Measurements from ENCODE around the gene GRIK4.

Gene GRIK4

GRCh38 chr11:120547811-120548681 is 36.5 kb downstream of the GRIK4 start:
- Histone ChIP-seq H3K4me3 (ENCODE audit: low read length) (no peak overlapping the region), H3K4me1 (ENCODE audit: control insufficient read depth, insufficient read depth, low read length) (peaks cover 7% of the 10 kb centered on the region), H3K27me3 (ENCODE audit: control insufficient read depth, insufficient read depth, low read length) (no peaks in the 10 kb centered on the region), H3K36me3 (ENCODE audit: control insufficient read depth, insufficient read depth, low read length) (no peaks in the 10 kb centered on the region), H3K9me3 (ENCODE audit: control insufficient read depth, low read length) (no peaks in the 10 kb centered on the region), H3K9ac (ENCODE audit: low read length) (no peak overlapping the region)

- no peak overlapping the region for H3K9ac ChIP-seq (ENCODE audit: low read length)
These were observed 37.2 kb downstream of the GRIK4 start for GRCh38 chr11:120548682-120549209.

GRCh38 chr11:120549346-120549745 is 37.8 kb downstream of the GRIK4 start:
- Histone ChIP-seq H3K36me3 (ENCODE audit: control insufficient read depth, insufficient read depth, low read length) (no peaks in the 10 kb centered on the region), H3K4me3 (ENCODE audit: low read length) (no peak overlapping the region), H3K27me3 (ENCODE audit: control insufficient read depth, insufficient read depth, low read length) (no peaks in the 10 kb centered on the region), H3K9ac (ENCODE audit: low read length) (no peak overlapping the region), H3K4me1 (ENCODE audit: control insufficient read depth, insufficient read depth, low read length) (peaks cover 7% of the 10 kb centered on the region), H3K9me3 (ENCODE audit: control insufficient read depth, low read length) (no peaks in the 10 kb centered on the region)

More at GRCh38 chr11:120548682-120549209, 37.2 kb downstream of the GRIK4 start:
- H3K4me3 ChIP-seq (ENCODE audit: low read length) = no peak overlapping the region
- H3K27me3 ChIP-seq (ENCODE audit: control insufficient read depth, insufficient read depth, low read length) = no peaks in the 10 kb centered on the region
- H3K4me1 ChIP-seq (ENCODE audit: control insufficient read depth, insufficient read depth, low read length) = peaks cover 7% of the 10 kb centered on the region
- H3K36me3 ChIP-seq (ENCODE audit: control insufficient read depth, insufficient read depth, low read length) = no peaks in the 10 kb centered on the region
- H3K9me3 ChIP-seq (ENCODE audit: control insufficient read depth, low read length) = no peaks in the 10 kb centered on the region

GRCh38 chr11:120550007-120550406 is 38.5 kb downstream of the GRIK4 start:
- Histone ChIP-seq H3K4me3 (ENCODE audit: low read length) (no peak overlapping the region), H3K27me3 (ENCODE audit: control insufficient read depth, insufficient read depth, low read length) (no peaks in the 10 kb centered on the region), H3K9me3 (ENCODE audit: control insufficient read depth, low read length) (no peaks in the 10 kb centered on the region), H3K36me3 (ENCODE audit: control insufficient read depth, insufficient read depth, low read length) (no peaks in the 10 kb centered on the region), H3K9ac (ENCODE audit: low read length) (no peak overlapping the region), H3K4me1 (ENCODE audit: control insufficient read depth, insufficient read depth, low read length) (peaks cover 7% of the 10 kb centered on the region)

- H3K4me3 ChIP-seq (ENCODE audit: low read length) = no peak overlapping the region
- H3K9ac ChIP-seq (ENCODE audit: low read length) = no peak overlapping the region
- H3K4me1 ChIP-seq (ENCODE audit: control insufficient read depth, insufficient read depth, low read length) = peaks cover 7% of the 10 kb centered on the region
- H3K36me3 ChIP-seq (ENCODE audit: control insufficient read depth, insufficient read depth, low read length) = no peaks in the 10 kb centered on the region
- no peaks in the 10 kb centered on the region for H3K27me3 ChIP-seq (ENCODE audit: control insufficient read depth, insufficient read depth, low read length)
- no peaks in the 10 kb centered on the region for H3K9me3 ChIP-seq (ENCODE audit: control insufficient read depth, low read length)
These were observed 39.6 kb downstream of the GRIK4 start for GRCh38 chr11:120551191-120551590.

GRCh38 chr11:120554766-120555432 is 43.4 kb downstream of the GRIK4 start:
- no peak overlapping the region for H3K4me3 ChIP-seq (ENCODE audit: low read length)
- H3K9me3 ChIP-seq (ENCODE audit: control insufficient read depth, low read length) = no peaks in the 10 kb centered on the region
- no peaks in the 10 kb centered on the region for H3K27me3 ChIP-seq (ENCODE audit: control insufficient read depth, insufficient read depth, low read length)
- no peaks in the 10 kb centered on the region for H3K36me3 ChIP-seq (ENCODE audit: control insufficient read depth, insufficient read depth, low read length)
- H3K9ac ChIP-seq (ENCODE audit: low read length) = no peak overlapping the region
- no peaks in the 10 kb centered on the region for H3K4me1 ChIP-seq (ENCODE audit: control insufficient read depth, insufficient read depth, low read length)

GRCh38 chr11:120555433-120555773 is 43.9 kb downstream of the GRIK4 start:
- no peaks in the 10 kb centered on the region for H3K27me3 ChIP-seq (ENCODE audit: control insufficient read depth, insufficient read depth, low read length)
- no peaks in the 10 kb centered on the region for H3K36me3 ChIP-seq (ENCODE audit: control insufficient read depth, insufficient read depth, low read length)
- H3K9me3 ChIP-seq (ENCODE audit: control insufficient read depth, low read length) = no peaks in the 10 kb centered on the region
- no peak overlapping the region for H3K4me3 ChIP-seq (ENCODE audit: low read length)
- no peaks in the 10 kb centered on the region for H3K4me1 ChIP-seq (ENCODE audit: control insufficient read depth, insufficient read depth, low read length)
- H3K9ac ChIP-seq (ENCODE audit: low read length) = no peak overlapping the region

- Histone ChIP-seq H3K9me3 (ENCODE audit: control insufficient read depth, low read length) (no peaks in the 10 kb centered on the region), H3K27me3 (ENCODE audit: control insufficient read depth, insufficient read depth, low read length) (no peaks in the 10 kb centered on the region), H3K9ac (ENCODE audit: low read length) (no peak overlapping the region), H3K4me3 (ENCODE audit: low read length) (no peak overlapping the region), H3K4me1 (ENCODE audit: control insufficient read depth, insufficient read depth, low read length) (no peaks in the 10 kb centered on the region), H3K36me3 (ENCODE audit: control insufficient read depth, insufficient read depth, low read length) (no peaks in the 10 kb centered on the region)
These were observed 45.2 kb downstream of the GRIK4 start for GRCh38 chr11:120556797-120557196.

GRCh38 chr11:120558744-120559431 is 47.3 kb downstream of the GRIK4 start:
- Histone ChIP-seq H3K36me3 (ENCODE audit: control insufficient read depth, insufficient read depth, low read length) (no peaks in the 10 kb centered on the region), H3K9ac (ENCODE audit: low read length) (no peak overlapping the region), H3K9me3 (ENCODE audit: control insufficient read depth, low read length) (no peaks in the 10 kb centered on the region), H3K4me3 (ENCODE audit: low read length) (no peak overlapping the region), H3K4me1 (ENCODE audit: control insufficient read depth, insufficient read depth, low read length) (no peaks in the 10 kb centered on the region), H3K27me3 (ENCODE audit: control insufficient read depth, insufficient read depth, low read length) (peaks cover 15% of the 10 kb centered on the region)

GRCh38 chr11:120561286-120561685 is 49.7 kb downstream of the GRIK4 start:
- Histone ChIP-seq H3K4me1 (ENCODE audit: control insufficient read depth, insufficient read depth, low read length) (no peaks in the 10 kb centered on the region), H3K36me3 (ENCODE audit: control insufficient read depth, insufficient read depth, low read length) (no peaks in the 10 kb centered on the region), H3K9me3 (ENCODE audit: control insufficient read depth, low read length) (no peaks in the 10 kb centered on the region), H3K9ac (ENCODE audit: low read length) (no peak overlapping the region), H3K4me3 (ENCODE audit: low read length) (no peak overlapping the region), H3K27me3 (ENCODE audit: control insufficient read depth, insufficient read depth, low read length) (peaks cover 31% of the 10 kb centered on the region)

GRCh38 chr11:120562806-120563425 is 51.4 kb downstream of the GRIK4 start:
- Histone ChIP-seq H3K9me3 (ENCODE audit: control insufficient read depth, low read length) (no peaks in the 10 kb centered on the region), H3K4me3 (ENCODE audit: low read length) (no peak overlapping the region), H3K36me3 (ENCODE audit: control insufficient read depth, insufficient read depth, low read length) (no peaks in the 10 kb centered on the region), H3K4me1 (ENCODE audit: control insufficient read depth, insufficient read depth, low read length) (no peaks in the 10 kb centered on the region), H3K27me3 (ENCODE audit: control insufficient read depth, insufficient read depth, low read length) (peaks cover 31% of the 10 kb centered on the region), H3K9ac (ENCODE audit: low read length) (no peak overlapping the region)
